ENCODE data around the gene C1orf198. TPM values are rescaled to one million over a fixed set of nuclear protein-coding genes. Genes with fewer than 3 reads are reported as not detected.

C1orf198 gene
- total and polyA plus RNA-seq, 2 of the 4 experiments (the other 2 are of a cell fraction), result 67.4 to 76.2 TPM

DNA sequence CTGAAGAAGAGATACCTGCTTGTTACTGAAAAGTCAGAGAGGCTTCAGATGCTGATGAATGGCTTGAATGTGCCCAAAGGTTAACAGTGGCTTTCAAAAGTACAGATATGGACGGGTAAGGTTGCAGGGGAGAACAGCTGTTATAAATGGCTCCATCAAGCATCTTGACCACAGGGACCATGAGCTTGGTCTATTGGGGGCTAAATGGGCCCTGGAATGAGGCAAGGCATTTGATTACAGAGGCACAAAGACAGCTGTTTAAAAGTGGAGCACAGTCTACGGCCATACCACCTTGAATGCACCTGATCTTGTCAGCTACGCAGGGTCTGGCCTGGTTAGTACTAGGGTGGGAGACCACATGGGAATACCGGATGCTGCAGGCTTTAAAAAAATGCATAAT, 48.3 kb downstream of the C1orf198 start:
- no peak overlapping the region for H3K4me2 ChIP-seq (ENCODE audit: low read depth, low read length)
- H2BK120ac ChIP-seq (ENCODE audit: low read depth, low read length), result no peak overlapping the region
- no peak overlapping the region for H3K4me3 ChIP-seq (ENCODE audit: insufficient read depth, low read depth, low read length)
- no peak overlapping the region for H3K4ac ChIP-seq (ENCODE audit: low read depth, low read length)
- no peak overlapping the region for H3K23ac ChIP-seq (ENCODE audit: low read depth, low read length)
- no peaks in the 10 kb centered on the region for H3K9me3 ChIP-seq (ENCODE audit: control insufficient read depth, insufficient read depth, low read length)
- H3K27ac ChIP-seq (ENCODE audit: insufficient read depth, low read length), result no peak overlapping the region
- dilution Hi-C loops (cut with HindIII; ENCODE audit: low sequenced_read_pairs, unreplicated experiment), result no loop called here
- no peak overlapping the region for H2AK9ac ChIP-seq (replicated peaks; ENCODE audit: low read depth, low read length, poor library complexity)
- H2BK5ac ChIP-seq (ENCODE audit: low read depth, low read length, poor library complexity, severe bottlenecking), result no peak overlapping the region
- H3K9ac ChIP-seq (ENCODE audit: low read depth, low read length), result no peak overlapping the region
- H3K4me1 ChIP-seq (ENCODE audit: control insufficient read depth, insufficient read depth, low read length), result peaks cover 4% of the 10 kb centered on the region
- H4K5ac ChIP-seq (ENCODE audit: low read depth, low read length), result no peak overlapping the region
- DNase-seq, result no peak
- no peaks in the 10 kb centered on the region for H3K36me3 ChIP-seq (ENCODE audit: control insufficient read depth, insufficient read depth, low read length)
- H4K20me1 ChIP-seq (ENCODE audit: insufficient read depth, low read length), result peaks cover 5% of the 10 kb centered on the region; the same call in 1 of the 2 replicates
- no peak overlapping the region for H4K8ac ChIP-seq (ENCODE audit: low read depth in 2 of 2, low read length in 2 of 2)
- ChIA-PET POLR2A (ENCODE audit: unreplicated experiment) (no interaction called here), CTCF (no interaction called here)
- ATAC-seq (ENCODE audit: low read depth), result no peak
- WGBS, 2 experiments (ENCODE audit: extremely low coverage in 2 of 2, insufficient read length in 1 of 2), result 100% methylated on average over 1 of the region's 4 CpGs; no CpG with 5 or more reads in 1 of the 2 experiments
- no peak overlapping the region for H4K91ac ChIP-seq (ENCODE audit: insufficient read depth, low read depth, low read length)
- intact Hi-C loops (cut with micrococcal nuclease), result no loop called here
- TF ChIP-seq NFE2L2 (IDR thresholded peaks at IDR 0.05; ENCODE audit: low read depth, low read length) (no peak), BHLHE40 (IDR thresholded peaks at IDR 0.05; ENCODE audit: low read depth, low read length) (no peak), MAZ (IDR thresholded peaks at IDR 0.05; ENCODE audit: borderline replicate concordance, low read depth, low read length) (no peak), CHD1 (IDR thresholded peaks at IDR 0.05; ENCODE audit: low read depth, low read length) (no peak), SMC3 (IDR thresholded peaks at IDR 0.05; ENCODE audit: low read depth, low read length) (no peak), MAFK (IDR thresholded peaks at IDR 0.05; ENCODE audit: low read depth, low read length) (no peak), CTCF (conservative IDR thresholded peaks at IDR 0.05; ENCODE audit: low read depth, low read length) (no peak), RFX5 (IDR thresholded peaks at IDR 0.05; ENCODE audit: low read depth, low read length) (no peak), POLR2A (IDR thresholded peaks at IDR 0.05; ENCODE audit: low read depth, low read length) (no peak), RAD21 (IDR thresholded peaks at IDR 0.05; ENCODE audit: low read length) (no peak), USF2 (IDR thresholded peaks at IDR 0.05; ENCODE audit: low read depth, low read length) (no peak), CEBPB (IDR thresholded peaks at IDR 0.05; ENCODE audit: low read depth, low read length) (no peak), MXI1 (IDR thresholded peaks at IDR 0.05; ENCODE audit: borderline replicate concordance, low read depth, low read length) (no peak), RCOR1 (IDR thresholded peaks at IDR 0.05; ENCODE audit: insufficient replicate concordance, low read length) (no peak), FOS (IDR thresholded peaks at IDR 0.05; ENCODE audit: low read depth, low read length) (no peak)
- TF ChIP-seq, protein P1, sequence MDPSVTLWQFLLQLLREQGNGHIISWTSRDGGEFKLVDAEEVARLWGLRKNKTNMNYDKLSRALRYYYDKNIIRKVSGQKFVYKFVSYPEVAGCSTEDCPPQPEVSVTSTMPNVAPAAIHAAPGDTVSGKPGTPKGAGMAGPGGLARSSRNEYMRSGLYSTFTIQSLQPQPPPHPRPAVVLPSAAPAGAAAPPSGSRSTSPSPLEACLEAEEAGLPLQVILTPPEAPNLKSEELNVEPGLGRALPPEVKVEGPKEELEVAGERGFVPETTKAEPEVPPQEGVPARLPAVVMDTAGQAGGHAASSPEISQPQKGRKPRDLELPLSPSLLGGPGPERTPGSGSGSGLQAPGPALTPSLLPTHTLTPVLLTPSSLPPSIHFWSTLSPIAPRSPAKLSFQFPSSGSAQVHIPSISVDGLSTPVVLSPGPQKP (IDR thresholded peaks at IDR 0.05; ENCODE audit: borderline replicate concordance, low read depth, low read length), result no peak
- H3K9me1 ChIP-seq (ENCODE audit: insufficient read depth, low read length), result peaks cover 9% of the 10 kb centered on the region; the same call in 1 of the 2 replicates
- H3K79me1 ChIP-seq (ENCODE audit: low read depth in 1 of 2, low read length in 2 of 2), result no peaks in the 10 kb centered on the region; a peak in 1 of 4 replicates
- no peak overlapping the region for H2BK15ac ChIP-seq (ENCODE audit: low read depth, low read length)
- no peaks in the 10 kb centered on the region for H3K27me3 ChIP-seq (ENCODE audit: control insufficient read depth, insufficient read depth, low read length)
- no TSS peak for BruUV-seq (replicated peaks)
- no peak overlapping the region for H3K14ac ChIP-seq (replicated peaks; ENCODE audit: low read depth, low read length)
- H2AFZ ChIP-seq (replicated peaks; ENCODE audit: low read length, poor library complexity), result no peak overlapping the region
- no peak overlapping the region for H3K56ac ChIP-seq (ENCODE audit: extremely low read depth, insufficient read depth, low read length)
- H2BK20ac ChIP-seq (ENCODE audit: low read depth, low read length), result no peak overlapping the region
- no peak overlapping the region for H3K18ac ChIP-seq (ENCODE audit: low read depth, low read length)
- in situ Hi-C loops (cut with MboI; ENCODE audit: low sequenced_read_pairs), result no loop called here
- no peak overlapping the region for H2AK5ac ChIP-seq (ENCODE audit: low read depth, low read length)

Data from IMR-90 (cell line).